GM18502 (cell line): ENCODE data around the gene SELENON.

Experiments
- ATAC-seq: cut with Tn5 transposase; IDR thresholded peaks from one replicate; pipeline ENCODE4 v1.9.1; 2021; ENCODE audit warnings: mild to moderate bottlenecking; ENCODE audit not compliant: unreplicated experiment, poor library complexity

Gene SELENON

DNA sequence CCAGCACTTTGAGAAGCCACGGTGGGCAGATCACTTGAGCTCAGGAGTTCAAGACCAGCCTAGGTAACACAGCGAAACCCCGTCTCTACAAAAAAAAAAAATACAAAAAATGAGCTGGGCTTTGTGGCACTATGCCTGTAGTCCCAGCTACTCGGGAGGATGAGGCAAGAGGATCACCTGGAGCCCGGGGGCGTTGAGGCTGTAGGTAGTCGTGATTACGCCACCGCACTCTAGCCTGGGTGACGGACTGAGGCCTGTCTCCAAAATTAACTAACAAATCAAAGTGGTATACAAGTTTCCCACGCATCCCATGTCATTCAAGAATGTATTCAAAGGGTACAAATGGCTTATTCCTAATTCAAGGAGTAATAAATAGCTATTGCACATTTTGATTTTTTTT lies 56.9 kb downstream of the SELENON start:
- ATAC-seq, result no peak

DNA sequence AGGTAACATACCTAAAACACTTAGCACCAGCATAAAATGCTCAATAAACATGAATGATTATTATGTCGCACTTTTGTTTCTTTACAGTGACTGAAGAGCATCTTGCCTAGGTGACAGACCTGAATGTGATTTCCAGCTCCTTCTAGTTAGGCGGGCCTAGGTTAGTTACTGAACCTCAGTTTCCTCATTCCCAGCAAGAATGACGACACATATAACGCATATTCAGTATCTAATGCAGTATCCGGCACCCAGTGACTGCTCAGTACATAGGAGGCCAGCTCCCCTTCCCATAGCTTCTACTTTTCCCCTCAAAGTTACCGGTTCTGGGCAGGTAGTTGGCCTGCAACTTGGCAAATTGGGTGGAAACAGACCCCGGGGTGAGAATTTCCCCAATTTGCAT lies 58.5 kb downstream of the SELENON start:
- ATAC-seq, result no peak

DNA sequence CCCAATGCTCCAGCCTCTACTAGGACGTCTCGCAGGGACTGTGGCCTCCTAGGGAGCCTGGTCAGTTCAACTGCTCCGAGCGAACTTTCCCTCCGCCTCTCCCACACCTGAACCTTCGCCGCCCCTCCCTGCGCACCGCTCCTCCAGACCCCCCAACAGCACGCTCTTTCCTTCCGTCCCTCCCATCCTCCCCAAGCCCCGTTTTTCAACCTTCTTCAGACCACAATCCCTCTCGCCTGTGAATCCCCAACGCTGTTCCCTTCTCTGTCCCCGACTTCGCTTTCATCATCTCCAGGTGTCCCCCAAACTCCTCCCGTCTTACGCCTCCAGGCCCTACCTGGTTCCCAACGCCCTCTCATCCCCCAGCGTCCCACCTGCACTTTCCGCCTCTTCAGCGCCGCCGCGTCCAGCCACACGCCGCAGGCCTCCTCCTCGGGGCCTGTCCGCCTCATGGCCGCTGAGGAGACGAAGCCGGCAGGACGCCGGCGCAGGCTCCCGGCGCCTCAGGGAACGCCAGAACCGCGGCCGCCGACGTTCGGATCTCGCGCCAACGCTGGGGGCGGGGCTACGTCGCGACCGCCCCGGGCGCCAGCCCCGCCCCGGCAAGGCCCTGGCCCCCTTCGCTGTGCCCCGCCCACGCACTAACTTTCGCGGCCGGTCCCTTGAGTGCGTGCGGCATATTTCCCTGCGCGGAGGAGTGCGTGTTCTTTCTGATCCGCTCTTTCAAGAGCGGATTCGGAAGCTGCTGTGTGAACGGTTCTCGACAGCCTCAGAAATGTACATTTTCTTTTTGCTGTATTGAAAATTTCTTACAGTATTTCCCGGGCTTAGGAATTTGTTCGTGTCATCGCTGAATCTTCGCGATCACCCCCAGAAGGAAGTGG lies 59.2 kb downstream of the SELENON start, which contains the start of gene AUNIP:
AUNIP (minus strand) TSS at position 552 of the 884 bp plus-strand sequence; CDS start at position 452, 100 bp downstream.
- peak; percentile 76 for ATAC-seq

DNA sequence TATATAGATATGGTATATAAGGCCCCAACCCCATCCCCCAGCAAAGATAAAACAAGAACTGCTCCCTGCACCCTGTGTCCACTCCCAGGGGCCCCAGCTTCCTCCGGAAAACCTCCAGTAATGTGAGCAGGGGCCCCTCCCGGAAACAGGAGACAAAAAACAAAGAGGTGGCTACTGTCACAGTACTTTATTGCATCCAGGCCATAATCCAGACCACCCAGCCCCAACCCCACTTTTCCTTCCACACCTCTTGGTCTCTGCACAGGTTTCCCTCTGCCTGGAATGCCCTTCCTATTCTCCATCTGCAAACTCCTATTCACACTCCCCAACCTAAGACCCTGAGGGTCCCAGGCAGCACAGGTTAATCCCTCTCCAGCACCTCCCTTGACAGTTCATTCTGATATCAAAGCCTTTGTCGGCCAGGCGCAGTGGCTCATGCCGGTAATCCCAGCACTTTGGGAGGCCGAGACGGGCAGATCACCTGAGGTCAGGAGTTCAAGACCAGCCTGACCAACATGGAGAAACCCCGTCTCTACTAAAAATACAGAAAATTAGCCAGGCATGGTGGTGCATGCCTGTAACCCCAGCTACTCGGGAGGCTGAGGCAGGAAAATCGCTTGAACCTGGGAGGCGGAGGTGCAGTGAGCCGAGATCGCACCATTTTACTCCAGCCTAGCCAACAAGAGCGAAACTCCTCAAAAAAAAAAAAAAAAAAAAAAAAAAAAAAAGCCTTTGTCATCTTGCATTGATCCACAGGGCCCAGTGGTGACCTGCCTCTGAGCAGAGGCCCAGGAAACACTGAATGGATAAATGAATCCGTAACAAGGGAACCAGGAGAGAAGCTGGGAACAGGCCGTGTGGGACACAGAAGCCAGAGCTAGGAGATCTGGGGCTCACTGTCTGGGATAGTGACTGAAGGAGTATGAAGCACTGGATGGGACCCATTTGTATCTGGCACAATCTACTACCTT lies 61.6 kb downstream of the SELENON start:
- no peak for ATAC-seq

DNA sequence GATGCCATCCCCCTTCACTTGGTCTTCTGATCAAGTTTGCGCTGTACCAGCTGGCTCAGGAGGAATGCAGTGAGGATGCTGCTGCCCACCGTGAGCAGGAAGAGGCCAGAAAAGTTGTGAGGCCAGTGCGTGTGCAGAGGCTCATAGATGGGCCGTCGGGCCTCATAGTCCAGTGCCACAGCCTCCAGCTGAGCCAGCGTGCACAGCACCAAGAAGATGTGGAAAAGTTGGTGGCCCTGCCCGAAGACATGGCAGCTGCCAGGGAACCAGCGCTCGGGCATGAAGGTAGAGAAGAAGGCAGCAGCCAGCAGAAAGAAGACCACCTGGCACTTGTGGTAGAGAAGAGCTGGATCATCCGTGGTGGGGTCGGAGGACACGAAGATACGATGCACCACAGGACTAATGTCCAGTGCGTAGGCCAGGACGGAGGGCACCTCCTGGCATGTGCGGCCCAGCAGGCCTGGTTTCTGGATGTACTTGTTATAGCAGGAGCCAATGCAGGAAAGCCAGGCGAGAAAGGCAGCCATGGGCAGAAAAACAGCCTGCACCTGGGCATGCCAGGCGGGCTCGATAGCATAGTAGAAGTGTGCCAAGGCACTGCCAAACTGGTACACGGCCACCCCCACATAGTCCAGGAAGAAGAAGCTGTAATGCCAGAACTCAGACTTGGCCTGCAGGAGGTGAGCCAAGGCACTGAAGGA lies 62.9 kb downstream of the SELENON start:
- no peak for ATAC-seq

DNA sequence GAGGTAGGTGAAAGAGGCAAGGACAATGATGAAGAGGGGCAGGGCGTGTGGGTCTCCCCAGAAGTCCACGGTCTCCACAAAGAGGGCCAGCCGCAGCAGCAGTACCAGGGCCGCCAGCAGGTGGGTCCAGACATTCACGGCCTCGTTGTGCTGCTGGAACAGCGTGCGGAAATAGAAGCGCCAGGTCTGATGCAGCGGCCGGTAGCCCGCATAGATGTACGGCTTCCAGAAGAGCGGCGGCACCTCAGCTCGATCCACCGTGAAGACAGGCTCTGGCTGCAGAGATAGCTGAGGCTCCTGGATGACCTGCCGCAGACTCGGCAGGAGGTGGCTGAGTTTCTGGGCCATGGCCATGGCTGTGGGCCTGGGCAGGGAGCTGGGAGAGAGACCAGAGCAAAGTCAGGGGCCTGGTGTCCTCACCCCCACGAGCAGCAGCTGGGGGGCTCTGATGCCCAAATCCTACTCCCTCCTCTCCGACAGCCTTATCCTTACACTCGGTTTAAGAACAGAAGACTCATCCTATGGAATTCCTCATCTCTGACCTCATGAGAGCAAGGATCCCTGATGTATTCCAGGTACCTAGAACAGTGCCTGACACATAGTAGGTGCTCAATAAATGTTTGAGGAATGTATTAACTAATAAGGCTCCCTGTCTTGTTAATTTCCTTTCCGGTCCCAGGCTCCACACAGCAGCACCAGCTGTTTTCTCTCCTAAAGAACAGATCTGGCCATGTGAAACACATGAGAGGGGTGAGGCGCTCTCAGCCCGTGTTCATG lies 63.7 kb downstream of the SELENON start:
- no peak for ATAC-seq

DNA sequence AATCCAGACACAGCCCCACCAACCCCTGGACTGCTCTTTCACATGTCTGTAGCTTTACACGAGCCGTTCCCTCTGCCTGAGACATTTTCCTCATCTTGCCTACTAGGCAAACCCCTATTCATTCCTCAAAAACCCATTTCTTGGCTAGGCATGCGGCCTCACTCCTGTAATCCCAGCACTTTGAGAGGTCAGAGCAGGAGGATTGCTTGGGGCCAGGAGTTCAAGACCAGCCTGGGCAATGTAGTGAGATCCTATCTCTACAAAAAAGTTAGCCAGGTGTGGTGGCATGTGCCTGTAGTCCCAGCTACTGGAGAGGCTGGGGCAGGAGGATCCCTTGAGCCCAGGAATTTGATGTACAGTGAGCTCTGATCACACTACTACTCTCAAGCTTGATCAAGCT lies 64.4 kb downstream of the SELENON start:
- no peak for ATAC-seq

DNA sequence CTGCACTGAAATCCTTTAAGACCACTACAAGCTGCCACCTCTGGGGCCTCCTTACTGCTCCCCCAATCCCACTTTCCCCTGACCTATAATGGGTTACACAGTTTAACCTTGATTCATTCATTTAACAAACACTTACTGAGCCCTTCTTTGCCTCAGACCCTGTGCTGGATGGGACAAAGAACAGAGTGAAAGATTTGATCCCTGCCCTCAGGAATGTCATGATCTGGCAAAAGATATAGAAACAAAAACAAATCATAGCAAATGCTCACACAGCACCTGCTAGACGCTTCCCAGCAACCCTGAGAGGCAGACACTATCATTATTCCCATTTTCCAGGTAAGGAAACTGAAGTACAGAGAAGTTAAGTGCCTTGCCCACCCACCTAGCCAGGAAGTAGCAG lies 66.3 kb downstream of the SELENON start:
- no peak for ATAC-seq

DNA sequence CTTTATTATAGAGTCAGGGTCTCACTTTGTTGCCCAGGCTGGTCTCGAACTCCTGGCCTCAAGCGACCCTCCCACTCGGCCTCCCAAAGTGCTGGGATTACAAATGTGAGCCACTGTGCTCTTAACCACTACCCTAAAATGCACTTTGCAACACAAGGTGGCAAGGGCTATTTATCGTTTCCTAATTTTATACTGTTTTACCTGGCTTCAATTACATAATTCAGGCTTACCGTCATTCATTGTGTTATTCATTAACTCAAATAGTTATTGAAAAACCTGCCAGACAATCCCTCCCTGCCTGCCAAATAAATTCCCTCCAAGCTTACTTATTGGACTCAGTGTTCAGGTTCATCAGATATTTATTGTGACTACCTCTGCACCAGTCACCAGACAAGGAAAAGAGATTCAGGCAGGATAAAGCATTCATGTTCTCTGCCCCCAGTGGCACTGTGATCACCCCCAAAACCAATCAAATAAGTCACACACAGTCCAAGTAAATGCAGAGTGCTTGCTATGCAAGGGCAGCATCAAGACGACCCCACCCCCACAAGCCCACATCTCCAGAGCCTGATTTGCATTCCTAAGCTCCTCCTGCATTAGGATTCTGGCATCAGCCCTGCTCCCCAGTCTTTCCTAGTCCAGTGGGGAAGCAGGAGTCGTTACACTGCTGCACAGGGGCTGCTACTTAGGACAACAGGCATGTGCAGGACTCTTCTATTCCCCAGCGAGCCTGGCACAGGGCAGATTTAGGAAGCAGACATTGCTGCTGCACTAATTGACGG lies 67.4 kb downstream of the SELENON start:
- ATAC-seq, result no peak
